Stimulated activated CD8-positive, alpha-beta memory T cell treated with anti-CD3 and anti-CD28 coated beads, Interleukin-4, amount 100 ng/mL, for 1 hour (primary cell): ENCODE measurements around the gene EIF3C.
"Not testable (repeated sequence)": the region's sequence is repeated elsewhere in the genome, so short reads cannot be mapped to it uniquely, and the experiment has no call there.

Experiments used
- DNase-seq, 2 donors: peaks; one replicate each; pipeline ENCODE4 v3.0.0-alpha.2; 2020; ENCODE audit warnings: low read depth in 2 of 2, low spot score in 1 of 2

Gene EIF3C

GRCh38 chr16:28711220-28712083, at the start of gene EIF3C:
TSS of gene EIF3C (plus strand) at chr16:28711464. CDS start at chr16:28711687, 223 bp downstream.
- DNase-seq = not testable (repeated sequence)

DNA sequence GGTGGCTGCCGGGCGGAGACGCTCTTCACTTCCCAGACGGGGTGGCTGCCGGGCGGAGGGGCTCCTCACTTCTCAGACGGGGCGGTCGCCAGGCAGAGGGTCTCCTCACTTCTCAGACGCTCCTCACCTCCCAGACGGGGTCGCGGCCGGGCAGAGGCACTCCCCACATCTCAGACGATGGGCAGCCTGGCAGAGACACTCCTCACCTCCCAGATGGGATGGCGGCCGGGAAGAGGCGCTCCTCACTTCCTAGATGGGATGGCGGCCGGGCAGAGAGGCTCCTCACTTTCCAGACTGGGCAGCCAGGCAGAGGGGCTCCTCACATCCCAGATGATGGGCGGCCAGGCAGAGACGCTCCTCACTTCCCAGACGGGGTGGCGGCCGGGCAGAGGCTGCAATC, 45.0 kb upstream of the EIF3C start:
- DNase-seq = not testable (repeated sequence)

DNA sequence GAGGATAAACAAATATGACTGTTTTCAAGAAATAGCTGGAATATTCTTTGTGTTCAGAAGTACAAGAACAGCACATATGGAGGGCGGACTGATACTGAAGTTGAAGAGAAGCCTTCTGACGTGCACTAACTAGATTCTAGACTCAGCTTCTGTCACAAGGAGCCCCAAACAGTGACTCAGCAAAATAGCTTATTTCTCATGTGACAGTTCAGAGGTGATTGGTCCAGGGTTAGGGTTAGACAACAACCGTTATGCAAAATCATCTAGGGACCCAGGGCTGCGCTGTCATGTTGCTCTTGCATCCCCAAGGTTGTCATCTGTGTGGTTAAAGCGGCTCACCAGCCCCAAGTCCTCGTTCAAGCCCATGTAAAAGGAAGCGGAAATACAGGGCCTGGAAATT, 43.8 kb upstream of the EIF3C start:
- DNase-seq = not testable (repeated sequence)

DNA sequence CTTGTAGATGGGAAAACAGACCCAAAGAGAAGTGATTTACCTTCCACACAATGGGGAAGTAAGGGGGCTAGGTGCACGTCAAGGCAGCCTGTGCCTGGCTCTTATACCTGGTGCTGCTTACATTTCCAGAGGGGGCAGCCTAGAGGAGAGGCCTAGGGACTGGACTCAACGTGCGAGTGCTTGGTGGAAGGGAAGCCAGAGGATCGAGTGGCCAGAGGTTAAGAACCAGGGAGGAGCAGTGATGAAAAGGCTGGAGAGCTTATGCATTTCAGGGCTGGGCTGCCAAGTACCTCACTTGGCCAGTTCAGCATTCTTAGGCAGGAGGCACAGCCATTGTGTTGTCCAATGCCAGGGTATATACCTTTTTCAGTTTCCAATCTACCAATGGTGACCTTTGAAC, 43.1 kb upstream of the EIF3C start:
- not testable (repeated sequence) for DNase-seq

DNA sequence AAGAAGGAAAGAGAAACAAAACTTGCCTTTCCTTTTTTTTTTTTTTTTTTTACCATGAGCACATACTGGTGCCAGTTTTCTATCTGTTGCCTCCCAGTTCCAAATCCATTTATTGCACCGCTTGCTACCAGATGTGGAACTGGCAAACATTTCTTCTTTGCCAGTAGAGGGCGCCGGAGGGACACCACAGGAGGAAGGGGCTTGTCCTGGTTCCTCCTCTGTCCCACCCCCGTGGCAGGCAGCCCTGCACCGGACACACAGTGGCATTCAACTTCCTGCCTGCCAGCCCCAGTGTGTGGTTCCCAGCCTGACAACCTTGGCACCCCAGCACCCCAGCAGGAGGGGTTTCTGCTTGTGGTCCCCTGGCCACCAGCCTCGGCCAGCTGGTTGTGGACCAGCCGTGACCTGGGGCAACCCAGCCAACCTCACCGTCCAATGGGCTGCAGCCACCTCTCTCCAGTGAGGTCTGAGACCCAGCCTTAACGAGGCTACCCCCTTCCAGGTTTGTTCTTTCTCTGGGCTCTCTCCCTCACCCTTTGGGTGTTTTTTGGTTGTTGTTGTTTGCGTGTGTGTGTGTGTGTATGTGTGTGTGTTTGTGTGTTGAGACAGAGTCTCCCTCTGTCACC, 22.8 kb upstream of the EIF3C start:
- DNase-seq = not testable (repeated sequence)

DNA sequence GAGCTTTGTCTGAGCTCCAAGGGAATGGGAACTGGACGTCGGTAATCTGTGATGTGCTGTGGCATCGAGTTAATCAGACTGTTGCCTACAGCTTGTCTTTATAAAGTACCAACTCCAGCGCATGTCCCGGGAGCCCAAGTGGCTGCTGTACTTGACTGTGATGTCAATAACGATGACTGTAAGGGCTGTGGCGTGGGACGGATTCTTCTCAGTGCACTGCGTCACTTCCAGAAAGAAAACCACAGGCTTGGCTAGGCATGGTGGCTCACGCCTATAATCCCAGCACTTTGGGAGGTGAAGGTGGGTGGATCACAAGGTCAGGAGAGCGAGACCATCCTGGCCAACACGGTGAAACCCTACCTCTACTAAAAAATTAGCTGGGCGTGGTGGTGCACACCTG, 21.8 kb upstream of the EIF3C start:
- DNase-seq = not testable (repeated sequence)

DNA sequence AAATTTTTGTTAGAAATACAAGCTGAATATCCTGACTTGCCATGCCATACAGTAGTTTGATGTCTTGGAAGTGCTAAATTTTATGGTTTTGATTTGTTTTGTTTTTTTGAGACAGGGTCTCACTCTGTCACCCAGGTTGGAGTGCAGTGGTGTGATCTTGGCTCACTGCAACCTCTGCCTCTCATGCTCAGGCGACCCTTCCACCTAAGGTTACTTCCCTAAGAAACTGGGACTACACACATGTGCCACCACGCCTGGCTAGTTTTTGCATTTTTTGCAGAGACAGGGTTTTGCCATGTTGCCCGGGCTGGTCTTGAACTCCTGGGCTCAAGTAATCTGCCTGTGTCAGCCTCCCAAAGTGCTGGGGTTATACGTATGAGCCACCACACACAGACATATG, 19.5 kb upstream of the EIF3C start:
- not testable (repeated sequence) for DNase-seq

DNA sequence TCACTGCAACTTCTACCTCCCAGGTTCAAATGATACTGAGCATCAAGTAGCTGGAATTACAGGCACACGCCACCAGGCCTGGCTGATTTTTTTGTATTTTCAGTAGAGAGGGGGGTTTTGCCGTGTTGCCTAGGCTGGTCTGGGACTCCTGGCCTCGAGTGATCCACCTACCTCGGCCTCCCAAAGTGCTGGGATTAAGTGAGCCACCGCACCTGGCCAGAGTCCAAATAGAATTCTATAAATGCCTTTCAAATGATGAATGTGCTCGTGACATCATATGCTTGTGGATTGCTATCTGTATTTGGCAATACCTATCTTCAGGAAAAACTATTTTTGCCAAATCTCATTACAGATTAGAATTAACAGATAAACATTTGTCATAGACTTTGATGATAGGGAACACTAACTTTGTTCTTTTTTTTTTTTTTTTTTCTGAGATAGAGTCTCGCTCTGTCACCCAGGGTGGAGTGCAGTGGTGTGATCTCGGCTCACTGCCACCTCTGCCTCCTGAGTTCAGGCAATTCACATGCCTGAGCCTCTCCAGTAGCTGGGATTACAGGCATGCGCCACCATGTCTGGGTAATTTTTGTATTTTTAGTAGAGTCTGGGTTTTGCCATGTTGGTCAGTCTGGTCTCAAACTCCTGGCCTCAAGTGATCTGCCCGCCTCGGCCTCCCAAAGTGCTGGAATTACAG, 17.9 kb upstream of the EIF3C start:
- DNase-seq = not testable (repeated sequence)

GRCh38 chr16:28699792-28700191, 11.5 kb upstream of the EIF3C start:
- DNase-seq = not testable (repeated sequence)

- not testable (repeated sequence) for DNase-seq
Measured at GRCh38 chr16:28700349-28700748, 10.9 kb upstream of the EIF3C start.

DNA sequence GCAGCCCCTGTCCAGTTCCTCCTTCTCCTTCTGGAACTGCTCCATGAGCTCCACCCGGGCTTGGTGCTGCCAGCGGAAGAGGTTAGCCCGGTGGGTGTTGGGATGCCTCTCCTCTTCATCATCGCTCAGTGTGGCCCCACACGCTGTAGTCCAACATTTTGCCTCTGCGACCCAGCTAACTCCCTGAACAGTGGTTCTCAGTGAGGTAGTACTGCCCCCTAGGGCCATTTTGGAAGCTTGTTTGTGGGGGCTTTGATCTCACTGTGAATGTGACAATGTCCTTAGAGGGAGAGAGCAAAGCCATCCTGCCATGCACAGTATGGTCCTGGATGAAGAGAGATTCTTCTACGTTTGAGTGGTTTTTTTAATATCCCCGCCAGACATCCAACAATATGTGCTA, 9.9 kb upstream of the EIF3C start:
- not testable (repeated sequence) for DNase-seq

- not testable (repeated sequence) for DNase-seq
Measured at GRCh38 chr16:28704246-28704645, 7.0 kb upstream of the EIF3C start.

GRCh38 chr16:28722852-28723650, 11.8 kb downstream of the EIF3C start:
- DNase-seq = not testable (repeated sequence)

- DNase-seq = not testable (repeated sequence)
Measured at GRCh38 chr16:28731253-28731652, 20.0 kb downstream of the EIF3C start.

- not testable (repeated sequence) for DNase-seq
Measured at GRCh38 chr16:28732455-28733124, 21.3 kb downstream of the EIF3C start.

- DNase-seq = not testable (repeated sequence)
Measured at GRCh38 chr16:28739787-28740186, 28.5 kb downstream of the EIF3C start.

DNA sequence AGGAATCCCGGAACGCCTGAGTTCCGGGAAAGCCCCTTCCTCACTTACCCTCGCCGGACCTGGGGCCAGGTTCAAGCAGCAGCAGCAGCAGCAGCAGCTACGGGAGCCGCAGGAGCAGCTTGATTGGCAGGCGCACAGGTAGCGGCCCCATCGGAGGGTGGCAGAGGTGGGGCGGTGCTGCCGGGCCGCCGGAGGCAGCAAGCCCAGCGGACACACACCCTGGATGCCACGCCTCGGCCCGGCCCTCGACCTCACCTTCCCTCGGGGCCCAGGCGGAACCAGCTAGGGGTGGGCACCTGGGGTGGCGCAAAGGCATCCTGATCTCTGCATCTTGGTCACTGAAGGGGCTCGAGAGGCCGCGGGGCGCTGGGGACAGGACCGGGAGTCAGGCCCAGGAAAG, 29.4 kb downstream of the EIF3C start:
- not testable (repeated sequence) for DNase-seq

DNA sequence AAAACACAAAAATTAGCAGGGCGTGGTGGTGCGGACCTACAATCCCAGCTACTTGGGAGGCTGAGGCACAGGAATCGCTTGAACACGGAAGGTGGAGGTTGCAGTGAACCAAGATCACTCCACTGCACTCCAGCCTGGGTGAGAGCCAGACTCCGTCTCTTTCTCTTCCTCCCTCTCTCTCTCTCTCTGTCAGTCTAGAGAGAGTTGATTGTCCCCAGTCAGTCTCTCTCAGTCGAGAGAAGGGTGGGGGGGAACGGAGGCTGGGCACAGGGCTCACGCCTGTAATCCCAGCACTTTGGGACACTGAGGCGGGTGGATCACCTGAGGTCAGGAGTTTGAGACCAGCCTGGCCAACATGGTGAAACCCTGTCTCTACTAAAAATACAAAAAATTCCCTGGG, 30.0 kb downstream of the EIF3C start:
- not testable (repeated sequence) for DNase-seq

GRCh38 chr16:28746618-28747350, 35.5 kb downstream of the EIF3C start:
- not testable (repeated sequence) for DNase-seq
